Upper lobe of left lung (tissue), 6 donors: ENCODE data around the gene LGALS9C. TPM values are rescaled to one million over a fixed set of nuclear protein-coding genes. Genes with fewer than 3 reads are reported as not detected.
"Not testable (repeated sequence)": the region's sequence is repeated elsewhere in the genome, so short reads cannot be mapped to it uniquely, and the experiment has no call there.

Source experiments
- ATAC-seq, 2 donors: fragments of 200-7000 bp; cut with Tn5 transposase; one replicate each; pipeline ENCODE4 v1.9.1; 2022; ENCODE audit warnings: mild to moderate bottlenecking in 2 of 2, moderate library complexity in 2 of 2; ENCODE audit not compliant: low FRiP score in 2 of 2
- DNase-seq, 2 donors: peaks; one replicate each; pipeline ENCODE4 v3.0.0-alpha.2; 2019 to 2020
- H3K27ac ChIP-seq, 4 donors: fragments of 200-600 bp; sonication (generic); one replicate each; pipeline ENCODE4 v1.5.1; 2016 to 2019
- H3K27me3 ChIP-seq, 4 donors: fragments of 200-600 bp; sonication (generic); one replicate each; pipeline ENCODE4 v1.5.1; 2017 to 2019
- H3K36me3 ChIP-seq, 4 donors: fragments of 200-600 bp; sonication (generic); one replicate each; pipeline ENCODE4 v1.5.1; 2016 to 2019
- H3K4me1 ChIP-seq, 4 donors: fragments of 200-600 bp; sonication (generic); one replicate each; pipeline ENCODE4 v1.5.1; 2018 to 2019
- H3K4me3 ChIP-seq, 4 donors: fragments of 200-600 bp; sonication (generic); one replicate each; pipeline ENCODE4 v1.5.1; 2017 to 2019; ENCODE audit warnings: mild to moderate bottlenecking in 2 of 4, moderate library complexity in 1 of 4
- H3K9me3 ChIP-seq, 4 donors: fragments of 200-600 bp; sonication (generic); one replicate each; pipeline ENCODE4 v1.5.1; 2018 to 2019
- WGBS, 2 donors: methylation state at CpG; one replicate each; pipeline ENCODE4 v1.1.5; 2017 to 2018; 5-methylcytosine and 5-hydroxymethylcytosine counted together
- total RNA-seq, 6 donors: library from RNA; depleted of rRNA in 4 of 6; stranded (reverse); fragments of >200 nt in 4 of 6; gene quantifications; one replicate each; pipeline versions ENCODE4 v1.1.0 to v1.2.1, GENCODE V29; 2016 to 2021
- donor health status: DM: no; HTN: no; CAD: no; lungs with moderate emphysema.
- donor health status: DM: no; HTN: yes; CAD: no; lungs with severe emphysema.

The LGALS9C gene
- total RNA-seq, 6 donors from 2014 or later, result 0.22 to 1.0 (median 0.34) TPM; not detected in 3

DNA sequence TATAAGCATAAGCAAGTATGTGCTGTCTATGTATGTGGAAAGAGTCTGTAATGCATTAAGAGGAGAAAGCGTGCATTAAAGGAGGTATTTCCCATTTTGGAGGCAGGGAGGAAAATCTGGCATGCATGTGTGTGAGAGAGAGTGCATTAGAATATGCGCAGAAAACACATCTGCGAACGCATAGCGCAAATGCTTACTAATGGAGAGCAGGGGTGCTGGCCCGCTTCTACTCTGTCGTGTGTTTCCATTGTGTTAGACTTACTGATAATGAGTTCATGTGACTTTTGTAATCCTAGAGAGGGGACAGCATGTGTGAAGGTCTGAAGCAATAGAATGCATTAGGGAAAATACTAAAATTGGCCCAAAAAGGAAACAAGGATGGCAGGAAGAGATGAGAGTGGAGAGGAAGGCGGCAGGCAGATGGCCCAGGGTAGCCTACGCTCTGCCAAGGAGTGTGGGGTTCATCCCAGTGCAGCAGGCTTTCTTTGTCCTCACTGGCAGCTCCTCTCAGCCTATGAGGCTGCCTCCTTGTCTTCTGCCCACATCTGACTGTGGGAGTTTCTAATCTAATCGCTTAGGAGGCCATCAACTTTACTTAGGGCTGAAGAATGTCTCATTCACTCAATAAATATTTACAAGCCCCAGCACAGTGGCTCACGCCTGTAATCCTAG, 12.6 kb upstream of the LGALS9C start:
- H3K9me3 ChIP-seq, DNase-seq, ATAC-seq, H3K4me3 ChIP-seq, H3K27me3 ChIP-seq, H3K36me3 ChIP-seq, H3K27ac ChIP-seq, H3K4me1 ChIP-seq: not testable (repeated sequence)
- 86 to 88% methylated on average over 9 of the region's 11 CpGs for WGBS, 2 donors

- not testable (repeated sequence) for DNase-seq, ATAC-seq, H3K27me3 ChIP-seq, H3K9me3 ChIP-seq, H3K27ac ChIP-seq, H3K4me1 ChIP-seq, H3K36me3 ChIP-seq, H3K4me3 ChIP-seq
- 47 to 75% methylated on average over 3 to 4 of the region's 6 CpGs for WGBS, 2 donors
These were observed 10.2 kb upstream of the LGALS9C start for GRCh38 chr17:18466250-18466983.

DNA sequence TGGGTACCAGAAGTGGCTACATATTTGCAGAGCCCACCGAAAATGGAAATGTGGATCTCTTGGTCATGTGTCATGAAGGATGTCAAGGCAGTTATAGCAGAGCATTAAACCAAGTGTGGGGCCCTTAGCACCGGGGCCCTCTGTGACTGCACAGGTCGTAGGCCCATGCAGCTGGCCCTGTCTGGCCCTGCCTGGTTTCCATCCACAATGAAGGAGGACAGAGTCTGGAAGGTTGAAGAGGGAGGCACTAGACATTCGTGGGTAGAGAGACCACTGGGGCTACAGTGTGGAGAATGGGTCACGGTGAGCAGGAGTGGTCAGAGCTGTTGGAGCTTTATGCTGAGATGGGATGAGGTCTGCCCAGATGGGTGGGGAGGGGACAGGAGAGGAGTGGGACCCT, 9.6 kb upstream of the LGALS9C start:
- DNase-seq, H3K4me3 ChIP-seq, H3K36me3 ChIP-seq, H3K4me1 ChIP-seq, H3K9me3 ChIP-seq, H3K27me3 ChIP-seq, H3K27ac ChIP-seq: not testable (repeated sequence)
- 88% methylated on average over 5 of the region's 5 CpGs; no CpG with 5 or more reads in 1 of the 2 donors for WGBS, 2 donors
- peak in 1 of 2 donors; percentile 40 for ATAC-seq

DNA sequence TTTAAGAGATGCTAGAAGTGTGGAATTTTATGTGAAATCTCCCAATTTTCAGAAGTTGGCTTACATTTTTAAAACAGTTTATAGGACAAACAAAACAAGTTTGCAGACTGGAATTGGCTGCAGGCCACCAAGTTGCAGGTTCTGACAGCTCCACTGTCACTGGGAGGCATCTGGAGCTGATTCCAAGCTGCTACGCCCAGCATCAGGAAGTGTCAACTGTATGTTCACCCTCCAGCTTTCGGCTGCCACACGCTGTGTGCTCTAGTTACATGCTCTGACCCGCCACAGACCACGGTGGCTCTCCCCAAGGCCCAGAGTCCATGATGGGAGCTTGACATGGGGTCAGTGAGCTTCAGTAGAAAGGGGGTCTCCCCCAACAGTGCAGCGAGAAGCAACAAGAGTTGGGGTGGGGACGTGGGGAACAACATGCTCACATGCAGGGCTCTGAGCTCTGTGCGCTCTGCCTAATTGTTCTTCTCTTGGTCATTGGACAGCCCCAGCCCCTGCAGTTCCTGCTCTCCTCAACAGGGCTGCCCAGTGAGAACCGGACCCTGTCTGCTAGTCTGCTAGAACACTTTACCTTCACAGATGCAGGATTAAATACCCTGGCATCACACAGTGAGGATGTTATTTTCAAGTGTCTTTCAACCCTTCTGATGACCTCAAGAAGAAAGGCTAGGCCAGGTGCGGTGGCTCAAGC, 8.0 kb upstream of the LGALS9C start:
- 91% methylated on average over 10 of the region's 10 CpGs; no CpG with 5 or more reads in 1 of the 2 donors for WGBS, 2 donors

DNA sequence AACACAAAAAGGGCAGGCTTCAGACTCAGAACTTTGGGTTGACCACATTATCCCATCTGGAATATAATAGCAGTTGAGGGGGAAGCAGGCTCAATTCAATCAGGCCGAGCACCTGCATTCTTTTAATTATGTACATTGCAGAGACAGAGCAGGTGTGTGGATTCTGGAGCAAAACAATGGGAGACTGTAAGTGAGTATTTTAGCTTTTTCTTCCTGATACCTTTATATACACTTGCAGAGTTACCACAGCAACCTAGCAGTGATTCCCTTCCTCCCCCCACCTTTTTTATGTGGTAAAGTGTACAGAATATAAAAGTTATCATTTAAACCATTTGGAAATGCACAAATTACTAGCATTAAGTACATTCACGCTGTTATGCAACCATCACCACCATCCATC, 6.8 kb upstream of the LGALS9C start:
- not testable (repeated sequence) for H3K4me1 ChIP-seq, H3K27ac ChIP-seq, ATAC-seq, DNase-seq, H3K27me3 ChIP-seq, H3K4me3 ChIP-seq, H3K9me3 ChIP-seq, H3K36me3 ChIP-seq
- WGBS, 2 donors, result 82 to 90% methylated on average over 1 to 2 of the region's 2 CpGs

More for the DNA sequence above, 8.0 kb upstream of the LGALS9C start:
- not testable (repeated sequence) for H3K36me3 ChIP-seq, ATAC-seq, H3K27ac ChIP-seq, DNase-seq, H3K4me3 ChIP-seq, H3K9me3 ChIP-seq, H3K4me1 ChIP-seq, H3K27me3 ChIP-seq

- H3K27me3 ChIP-seq, H3K27ac ChIP-seq, ATAC-seq, DNase-seq, H3K4me3 ChIP-seq, H3K9me3 ChIP-seq, H3K4me1 ChIP-seq, H3K36me3 ChIP-seq: not testable (repeated sequence)
- WGBS, 2 donors, result 80% methylated on average over 7 of the region's 11 CpGs; no CpG with 5 or more reads in 1 of the 2 donors
These were observed 6.2 kb upstream of the LGALS9C start for GRCh38 chr17:18470345-18470930.

GRCh38 chr17:18473967-18474366, 2.6 kb upstream of the LGALS9C start:
- 93 to 100% methylated on average over 1 of the region's 4 CpGs for WGBS, 2 donors
- H3K36me3 ChIP-seq, H3K9me3 ChIP-seq, ATAC-seq, DNase-seq, H3K4me1 ChIP-seq, H3K4me3 ChIP-seq, H3K27ac ChIP-seq, H3K27me3 ChIP-seq: not testable (repeated sequence)

- WGBS, 2 donors, result 56 to 63% methylated on average over 2 to 5 of the region's 7 CpGs
- not testable (repeated sequence) for DNase-seq
These were observed 1.8 kb upstream of the LGALS9C start for GRCh38 chr17:18474754-18475153.

GRCh38 chr17:18477367-18477766, 778 bp downstream of the LGALS9C start:
- 81% methylated on average over 2 of the region's 5 CpGs; no CpG with 5 or more reads in 1 of the 2 donors for WGBS, 2 donors
- H3K9me3 ChIP-seq, ATAC-seq, H3K27ac ChIP-seq, H3K4me3 ChIP-seq, H3K27me3 ChIP-seq, H3K4me1 ChIP-seq, DNase-seq, H3K36me3 ChIP-seq: not testable (repeated sequence)

More at GRCh38 chr17:18474754-18475153, 1.8 kb upstream of the LGALS9C start:
- not testable (repeated sequence) for H3K9me3 ChIP-seq, H3K4me3 ChIP-seq, H3K27ac ChIP-seq, H3K4me1 ChIP-seq, H3K36me3 ChIP-seq, H3K27me3 ChIP-seq, ATAC-seq

DNA sequence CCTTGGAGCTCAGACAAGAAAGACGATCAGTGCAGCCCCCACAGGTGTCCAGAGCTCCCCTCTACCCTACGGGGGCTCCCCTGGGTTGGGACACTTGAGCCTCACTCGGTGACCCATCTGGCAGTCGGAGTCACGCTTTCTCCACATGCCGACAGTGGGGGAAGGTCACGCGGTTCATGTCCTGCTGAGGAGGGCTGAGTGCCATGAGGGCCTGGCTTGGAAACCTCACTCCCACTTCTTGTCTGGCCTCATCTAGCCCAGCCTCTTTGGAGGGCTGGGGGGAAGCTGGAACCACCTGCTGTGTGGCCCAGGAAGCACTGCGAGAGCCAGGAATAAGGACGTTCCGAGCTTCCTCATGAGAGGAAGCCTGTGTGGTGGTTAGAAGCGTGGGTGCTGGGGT, 1.8 kb downstream of the LGALS9C start:
- not testable (repeated sequence) for H3K9me3 ChIP-seq, H3K36me3 ChIP-seq, H3K4me3 ChIP-seq, H3K27ac ChIP-seq, H3K4me1 ChIP-seq, DNase-seq, H3K27me3 ChIP-seq
- ATAC-seq, result peak in 1 of 2 donors; percentile 54
- 81% methylated on average over 4 of the region's 12 CpGs; no CpG with 5 or more reads in 1 of the 2 donors for WGBS, 2 donors

DNA sequence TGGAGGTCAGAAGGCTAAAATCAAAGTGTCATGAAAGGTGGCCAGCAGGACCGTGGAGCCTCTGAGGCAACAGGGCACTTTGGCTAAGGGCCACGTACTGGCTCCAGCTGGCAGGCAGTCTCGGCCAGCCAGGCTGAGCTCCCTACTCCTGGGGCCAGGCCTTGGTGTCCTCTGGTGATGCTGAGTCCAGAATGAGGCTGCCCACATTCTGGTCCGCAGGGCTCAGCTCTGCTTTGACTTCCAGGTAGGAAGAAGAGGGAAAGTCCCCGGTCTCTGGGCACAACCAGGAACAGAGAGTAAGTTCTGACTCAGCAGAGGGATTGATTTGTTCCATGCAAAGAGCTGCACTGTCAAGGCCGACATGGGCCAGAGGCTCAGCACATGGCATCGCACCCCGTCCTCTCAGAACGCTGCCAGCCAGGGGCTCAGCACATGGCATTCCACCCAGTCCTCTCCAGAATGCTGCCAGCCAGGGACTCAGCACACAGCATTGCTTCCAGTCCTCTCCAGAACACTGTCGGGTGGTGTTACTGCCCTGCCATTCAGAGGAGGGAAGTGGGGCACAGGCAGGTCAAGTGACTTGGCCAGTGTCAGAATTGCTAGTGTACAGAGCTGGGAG, 2.5 kb downstream of the LGALS9C start:
- DNase-seq, H3K27me3 ChIP-seq, H3K36me3 ChIP-seq, H3K4me3 ChIP-seq, H3K27ac ChIP-seq, ATAC-seq, H3K9me3 ChIP-seq, H3K4me1 ChIP-seq: not testable (repeated sequence)
- WGBS, 2 donors, result 80% methylated on average over 5 of the region's 10 CpGs; no CpG with 5 or more reads in 1 of the 2 donors

GRCh38 chr17:18481775-18482174, 5.2 kb downstream of the LGALS9C start:
- not testable (repeated sequence) for ATAC-seq, H3K27ac ChIP-seq, H3K4me3 ChIP-seq, H3K4me1 ChIP-seq, H3K27me3 ChIP-seq, H3K36me3 ChIP-seq, DNase-seq, H3K9me3 ChIP-seq
- WGBS, 2 donors, result 84% methylated on average over 2 of the region's 3 CpGs; no CpG with 5 or more reads in 1 of the 2 donors
